IMR-90 (cell line): ENCODE results near the gene PSEN1. TPM values are rescaled to one million over a fixed set of nuclear protein-coding genes. Genes with fewer than 3 reads are reported as not detected.

Experiments
- ATAC-seq: fragments of 200-7000 bp; cut with Tn5 transposase; 2 replicates; pipeline ENCODE4 v1.9.1; 2020; ENCODE audit warnings: low read depth, mild to moderate bottlenecking, moderate library complexity
- BruUV-seq: library from RNA; stranded (reverse); fragments of 400-500 nt; replicated peaks from 2 replicates; lab custom pipeline; 2021; lab: Mats Ljungman, UMichigan
- CTCF ChIA-PET: fragments of 300-600 bp; formaldehyde crosslinking; extraction: SDS; loops from one replicate; lab custom pipeline; 2021; ENCODE audit warnings: antibody characterized with exemption; lab: Yijun Ruan, JAX
- POLR2A ChIA-PET: fragments of 300-600 bp; sonication (Branson Sonifier 250); formaldehyde crosslinking; loops from one replicate; lab custom pipeline; 2022; ENCODE audit warnings: antibody characterized with exemption; ENCODE audit not compliant: unreplicated experiment; lab: Charles Lee
- DNase-seq: peaks from one replicate; pipeline ENCODE4 v3.0.0; 2013
- H2AFZ ChIP-seq: replicated peaks from 2 replicates; pipeline ENCODE3; 2013; ENCODE audit warnings: low read length, mild to moderate bottlenecking; ENCODE audit not compliant: poor library complexity
- H2AK5ac ChIP-seq: 2 replicates; pipeline ENCODE4 v1.6.1; 2013; ENCODE audit warnings: low read depth, low read length, inconsistent platforms
- H2AK9ac ChIP-seq: replicated peaks from 2 replicates; pipeline ENCODE3; 2013; ENCODE audit warnings: mild to moderate bottlenecking, low read depth, low read length, moderate library complexity; ENCODE audit not compliant: poor library complexity
- H2BK120ac ChIP-seq: 2 replicates; pipeline ENCODE4 v1.6.1; 2013; ENCODE audit warnings: low read depth, low read length, inconsistent platforms
- H2BK15ac ChIP-seq: 3 replicates; pipeline ENCODE4 v1.6.1; 2013; ENCODE audit warnings: low read depth, low read length, inconsistent platforms
- H2BK20ac ChIP-seq: 2 replicates; pipeline ENCODE4 v1.6.1; 2013; ENCODE audit warnings: low read depth, mild to moderate bottlenecking, inconsistent platforms, low read length, moderate library complexity
- H2BK5ac ChIP-seq: 2 replicates; pipeline ENCODE4 v1.6.1; 2013; ENCODE audit warnings: mild to moderate bottlenecking, low read depth, low read length, inconsistent platforms; ENCODE audit not compliant: poor library complexity, severe bottlenecking
- H3K14ac ChIP-seq: replicated peaks from 2 replicates; pipeline ENCODE4 v1.6.1; 2013; ENCODE audit warnings: low read depth, low read length, inconsistent platforms
- H3K18ac ChIP-seq: 2 replicates; pipeline ENCODE4 v1.6.1; 2013; ENCODE audit warnings: low read depth, low read length, control low read depth
- H3K23ac ChIP-seq: 2 replicates; pipeline ENCODE4 v1.6.1; 2013; ENCODE audit warnings: low read depth, low read length, inconsistent platforms
- H3K27ac ChIP-seq: 2 replicates; pipeline ENCODE4 v1.5.1; 2013; ENCODE audit warnings: mild to moderate bottlenecking, control low read depth, low read length; ENCODE audit not compliant: insufficient read depth
- H3K27me3 ChIP-seq: 2 replicates; pipeline ENCODE4 v1.6.1; 2013; ENCODE audit warnings: low read length; ENCODE audit not compliant: control insufficient read depth, insufficient read depth
- H3K36me3 ChIP-seq: 2 replicates; pipeline ENCODE4 v1.6.1; 2013; ENCODE audit warnings: low read length, mixed read lengths; ENCODE audit not compliant: control insufficient read depth, insufficient read depth
- H3K4ac ChIP-seq: 2 replicates; pipeline ENCODE4 v1.6.1; 2013; ENCODE audit warnings: low read depth, low read length, inconsistent platforms
- H3K4me1 ChIP-seq: 2 replicates; pipeline ENCODE4 v1.6.1; 2013; ENCODE audit warnings: low read length, mixed read lengths; ENCODE audit not compliant: control insufficient read depth, insufficient read depth
- H3K4me2 ChIP-seq: 2 replicates; pipeline ENCODE4 v1.6.1; 2013; ENCODE audit warnings: low read depth, mild to moderate bottlenecking, control low read depth, low read length, moderate library complexity
- H3K4me3 ChIP-seq: 2 replicates; pipeline ENCODE4 v1.5.1; 2013; ENCODE audit warnings: low read depth, mild to moderate bottlenecking, control low read depth, low read length, moderate library complexity; ENCODE audit not compliant: insufficient read depth
- H3K56ac ChIP-seq: 2 replicates; pipeline ENCODE4 v1.6.1; 2013; ENCODE audit warnings: low read length, inconsistent platforms; ENCODE audit not compliant: insufficient read depth; ENCODE audit errors: extremely low read depth
- H3K79me1 ChIP-seq, 2 experiments: 2 replicates each; pipeline ENCODE4 v1.6.1; 2013; ENCODE audit warnings: low read length in 2 of 2, inconsistent platforms in 1 of 2, low read depth in 1 of 2
- H3K9ac ChIP-seq: 2 replicates; pipeline ENCODE4 v1.6.1; 2013; ENCODE audit warnings: low read depth, low read length, control low read depth
- H3K9me1 ChIP-seq: 2 replicates; pipeline ENCODE4 v1.6.1; 2013; ENCODE audit warnings: low read length, inconsistent platforms; ENCODE audit not compliant: insufficient read depth
- H3K9me3 ChIP-seq: 2 replicates; pipeline ENCODE4 v1.6.1; 2013; ENCODE audit warnings: low read length; ENCODE audit not compliant: control insufficient read depth, insufficient read depth
- H4K20me1 ChIP-seq: 2 replicates; pipeline ENCODE4 v1.6.1; 2013; ENCODE audit warnings: low read length, inconsistent platforms; ENCODE audit not compliant: insufficient read depth
- H4K5ac ChIP-seq: 2 replicates; pipeline ENCODE4 v1.6.1; 2013; ENCODE audit warnings: mild to moderate bottlenecking, low read depth, low read length, control low read depth
- H4K8ac ChIP-seq, 2 experiments: 2 replicates each; pipeline ENCODE4 v1.6.1; 2013; ENCODE audit warnings: low read depth in 2 of 2, low read length in 2 of 2, control low read depth in 1 of 2, inconsistent platforms in 1 of 2
- H4K91ac ChIP-seq: 2 replicates; pipeline ENCODE4 v1.6.1; 2013; ENCODE audit warnings: low read depth, low read length, inconsistent platforms; ENCODE audit not compliant: insufficient read depth
- CEBPB ChIP-seq: IDR thresholded peaks from 2 replicates; pipeline ENCODE4 v1.6.1; 2012; ENCODE audit warnings: low read depth, low read length, improper control_type of control experiment
- CHD1 ChIP-seq: IDR thresholded peaks from 2 replicates; pipeline ENCODE4 v1.6.1; 2012; ENCODE audit warnings: low read depth, low read length, improper control_type of control experiment
- MAFK ChIP-seq: IDR thresholded peaks from 2 replicates; pipeline ENCODE4 v1.6.1; 2012; ENCODE audit warnings: low read depth, low read length, improper control_type of control experiment
- RAD21 ChIP-seq: IDR thresholded peaks from 2 replicates; pipeline ENCODE4 v1.6.1; 2012; ENCODE audit warnings: low read length, improper control_type of control experiment
- SMC3 ChIP-seq: fragments of 150-350 bp; IDR thresholded peaks from 2 replicates; pipeline ENCODE4 v1.6.1; 2016; ENCODE audit warnings: low read depth, mild to moderate bottlenecking, antibody characterized with exemption, low read length, moderate library complexity
- WGBS, 2 experiments: methylation state at CpG; one replicate each; pipeline versions ENCODE4 v1.1.5 to v1.1.7; 2013; ENCODE audit warnings: missing lambda C conversion rate in 2 of 2; ENCODE audit not compliant: insufficient read length in 1 of 2; ENCODE audit errors: extremely low coverage in 2 of 2; 5-methylcytosine and 5-hydroxymethylcytosine counted together
- dilution Hi-C: fragments of 300-500 bp; cut with HindIII; formaldehyde crosslinking; loops from one replicate; pipeline ENCODE4 v1.14.3; 2018; ENCODE audit warnings: low sequenced_read_pairs; ENCODE audit not compliant: unreplicated experiment
- in situ Hi-C: fragments of 300-500 bp; cut with MboI; formaldehyde crosslinking; loops from 3 replicates; pipeline ENCODE4 v1.14.3; 2019; ENCODE audit warnings: low sequenced_read_pairs, inconsistent platforms, mixed read lengths
- intact Hi-C: fragments of 100-400 bp; cut with micrococcal nuclease; formaldehyde crosslinking; loops from 2 replicates; pipeline ENCODE4 v1.10.0; 2022
- polyA plus RNA-seq, 3 experiments: library from polyadenylated mRNA; depleted of rRNA; stranded (reverse); fragments of >200 nt; gene quantifications; 2 replicates each; pipeline ENCODE4 v1.2.3, GENCODE V29; 2012; ENCODE audit warnings: low replicate concordance in 1 of 3
- total RNA-seq: library from RNA; depleted of rRNA; stranded (reverse); fragments of >200 nt; gene quantifications from 2 replicates; pipeline ENCODE4 v1.2.3, GENCODE V29; 2012

The PSEN1 gene
- total and polyA plus RNA-seq, 2 of the 4 experiments (the other 2 are of a cell fraction), result 14.8 to 62.7 TPM

GRCh38 chr14:73248108-73248868 lies 112.0 kb downstream of the PSEN1 start:
- H3K4ac ChIP-seq, result no peak overlapping the region
- H4K5ac ChIP-seq, result no peak overlapping the region
- TF ChIP-seq CEBPB (no peak), SMC3 (no peak), CHD1 (no peak), RAD21 (no peak), MAFK (no peak)
- H2AK5ac ChIP-seq, result peak overlapping the region; percentile 13; the same call in 1 of the 2 replicates
- peak overlapping the region; percentile 33 for H2AFZ ChIP-seq
- peaks cover 6% of the 10 kb centered on the region; the same call in 1 of the 2 replicates for H3K9me1 ChIP-seq
- H3K9ac ChIP-seq, result no peak overlapping the region
- ChIA-PET POLR2A (no interaction called here), CTCF (no interaction called here)
- no peak overlapping the region for H2BK15ac ChIP-seq
- no peak overlapping the region for H3K23ac ChIP-seq
- H3K9me3 ChIP-seq, result peaks cover 2% of the 10 kb centered on the region
- H3K79me1 ChIP-seq, result peaks cover 0 to 8% of the 10 kb centered on the region in 2 experiments; a peak in 2 of 4 replicates
- H4K91ac ChIP-seq, result no peak overlapping the region
- peaks cover 8% of the 10 kb centered on the region; the same call in 1 of the 2 replicates for H3K27me3 ChIP-seq
- in situ Hi-C loops (no loop called here), intact Hi-C loops (no loop called here), dilution Hi-C loops (no loop called here)
- no peak overlapping the region for H2BK5ac ChIP-seq
- H2BK20ac ChIP-seq, result no peak overlapping the region
- no peak overlapping the region for H3K56ac ChIP-seq
- no peaks in the 10 kb centered on the region; the same call in 1 of the 2 replicates for H4K20me1 ChIP-seq
- no TSS peak for BruUV-seq
- no peak overlapping the region for H2BK120ac ChIP-seq
- no peak overlapping the region for H3K14ac ChIP-seq
- no peak overlapping the region for H3K27ac ChIP-seq
- no peak overlapping the region for H3K4me2 ChIP-seq
- ATAC-seq, result no peak
- H4K8ac ChIP-seq, result no peak overlapping the region
- no peak overlapping the region for H3K18ac ChIP-seq
- H3K36me3 ChIP-seq, result no peaks in the 10 kb centered on the region
- DNase-seq, result peak; percentile 7
- no peak overlapping the region for H2AK9ac ChIP-seq
- H3K4me1 ChIP-seq, result no peaks in the 10 kb centered on the region
- H3K4me3 ChIP-seq, result no peak overlapping the region
- no CpG with 5 or more reads among the region's 9 CpGs for WGBS, 2 experiments
